ENCODE measurements around the gene ZDHHC1.
"Not testable (repeated sequence)": the region's sequence is repeated elsewhere in the genome, so short reads cannot be mapped to it uniquely, and the experiment has no call there.

The ZDHHC1 gene

DNA sequence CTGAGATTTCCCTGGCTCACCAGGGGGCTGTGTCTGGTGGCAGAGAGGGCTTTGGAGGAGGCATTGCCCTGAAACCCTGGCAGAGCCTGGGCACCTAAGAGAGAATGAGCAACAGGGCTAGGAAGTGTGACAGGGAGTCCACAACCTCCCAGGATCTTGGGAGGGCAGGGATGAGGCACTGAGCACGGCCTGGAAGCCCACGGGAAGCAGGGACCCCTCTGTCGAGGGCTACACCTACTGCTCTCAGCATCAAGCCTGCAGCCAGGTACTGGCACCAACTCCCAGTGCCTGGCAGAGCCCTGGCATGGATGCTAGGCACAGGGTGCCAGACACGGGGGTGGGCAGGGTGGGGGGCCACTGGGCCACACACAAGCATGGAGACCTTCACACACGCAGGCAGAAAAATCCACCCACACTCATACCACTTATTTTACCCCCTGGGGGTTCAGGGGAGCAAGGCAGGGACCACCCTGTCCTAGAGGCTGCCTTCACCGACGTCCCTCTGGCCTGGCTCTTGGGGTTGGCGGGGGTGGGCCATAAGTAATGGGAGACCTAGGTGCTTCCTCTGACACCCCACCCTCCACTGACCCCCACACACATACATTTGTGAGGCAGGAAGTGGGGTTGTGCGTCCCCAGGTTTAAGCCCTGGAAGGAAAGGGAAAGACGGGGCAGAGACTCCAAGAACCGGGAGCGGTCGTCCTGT lies 13.7 kb upstream of the ZDHHC1 start:
- no peak for DNase-seq

DNA sequence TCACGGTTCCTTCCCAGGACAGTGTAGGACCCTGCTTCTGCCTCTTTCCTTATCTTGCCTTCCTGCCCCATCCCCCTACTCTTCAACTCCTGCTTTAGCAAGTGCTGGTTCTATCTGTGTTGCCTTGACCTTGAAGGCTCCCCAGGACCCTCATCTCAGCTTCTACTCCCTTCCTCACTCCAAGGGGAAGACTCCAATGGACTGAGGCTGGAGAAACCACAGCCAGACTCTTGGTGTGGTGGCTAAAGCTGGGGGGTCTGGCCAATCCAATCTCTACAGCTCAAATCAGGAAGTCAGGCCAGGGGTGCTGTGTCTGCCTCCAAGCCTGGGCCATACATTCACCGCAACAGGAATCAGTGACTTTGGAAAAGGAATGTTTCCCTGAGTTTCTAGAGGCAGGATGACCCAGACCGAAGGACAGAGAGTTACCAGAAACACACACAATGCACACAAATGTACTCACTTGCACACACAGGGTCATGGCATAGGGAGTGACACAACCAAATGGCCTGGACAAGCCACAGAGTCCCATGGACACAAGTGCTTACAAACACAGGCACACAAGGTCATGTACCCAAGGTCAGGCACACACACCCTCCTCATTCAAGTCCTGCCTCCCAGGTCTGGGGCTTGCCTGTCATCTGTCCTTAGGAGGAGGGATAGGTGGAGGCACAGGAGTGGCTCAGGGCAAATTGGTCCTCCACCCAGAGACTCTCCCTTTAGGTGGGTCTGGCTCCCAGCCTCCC lies 12.9 kb upstream of the ZDHHC1 start:
- no peak for DNase-seq

DNA sequence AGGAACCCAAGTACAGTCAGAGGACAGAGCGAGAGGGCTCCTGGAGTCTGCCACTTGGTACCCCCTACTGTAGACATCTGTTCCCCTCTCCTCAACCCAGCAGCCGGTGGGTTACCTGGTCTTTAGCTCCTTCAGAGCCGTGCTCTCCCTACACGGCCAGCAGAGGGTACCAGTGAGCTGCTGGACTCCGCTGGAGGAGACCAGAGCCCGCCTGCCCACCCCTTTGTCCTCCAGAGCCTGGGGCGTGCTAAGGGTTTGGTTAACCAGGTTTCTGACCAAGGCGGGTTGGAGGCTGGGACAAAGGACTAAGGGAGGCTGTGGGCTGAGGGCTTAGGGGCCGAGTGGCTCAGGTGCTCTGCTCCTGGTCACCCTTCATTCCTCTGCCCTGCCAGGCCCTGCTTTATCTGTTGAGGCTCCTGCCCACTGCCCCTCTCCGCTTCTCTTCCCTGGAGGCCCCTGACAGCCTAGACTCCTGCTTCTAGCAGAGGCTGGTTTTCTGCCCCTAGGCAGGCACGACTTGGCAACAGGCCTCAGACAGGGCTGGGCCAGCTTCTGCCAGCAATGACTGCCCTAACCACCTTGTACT lies 12.0 kb upstream of the ZDHHC1 start:
- DNase-seq: peak; percentile 82

DNA sequence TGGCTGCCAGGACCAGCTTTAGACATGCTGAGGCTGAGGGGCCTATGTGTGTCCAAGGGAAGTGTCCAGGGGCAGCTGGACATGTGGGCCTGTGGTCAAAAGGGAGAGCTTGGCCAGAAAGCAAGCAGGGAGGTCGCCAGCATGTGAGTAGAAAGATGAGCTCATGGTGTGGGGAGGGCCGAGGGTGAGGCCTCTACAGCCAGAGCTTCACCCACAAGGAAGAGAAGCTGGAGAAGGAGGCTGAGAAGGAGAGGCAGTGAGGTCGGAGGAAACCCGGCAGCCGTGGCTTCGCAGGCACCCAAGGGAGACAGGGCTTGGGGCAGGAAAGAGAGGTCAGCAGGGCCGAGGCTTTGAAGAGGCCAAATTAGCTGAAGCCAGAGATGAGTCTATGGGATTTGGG lies 10.7 kb upstream of the ZDHHC1 start:
- DNase-seq: no peak

DNA sequence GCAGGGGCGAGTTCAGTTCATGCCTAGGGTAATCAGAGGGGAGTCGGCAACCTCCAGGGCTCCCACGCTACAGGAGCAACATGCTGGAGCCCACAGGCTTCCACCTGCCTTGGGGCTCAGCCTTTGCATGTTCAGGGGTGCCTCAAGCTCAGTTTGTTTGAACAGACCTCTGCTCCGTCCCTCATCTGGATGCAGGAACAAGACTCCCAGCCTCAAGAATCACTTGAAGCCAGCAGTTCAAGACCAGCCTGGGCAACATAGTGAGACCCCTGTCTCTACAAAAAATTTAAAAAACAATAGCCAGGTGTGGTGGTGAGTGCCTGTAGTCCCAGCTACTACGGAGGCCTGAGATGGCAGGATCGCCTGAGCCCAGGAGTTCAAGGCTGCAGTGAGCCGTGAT lies 9.7 kb upstream of the ZDHHC1 start:
- no peak for DNase-seq

DNA sequence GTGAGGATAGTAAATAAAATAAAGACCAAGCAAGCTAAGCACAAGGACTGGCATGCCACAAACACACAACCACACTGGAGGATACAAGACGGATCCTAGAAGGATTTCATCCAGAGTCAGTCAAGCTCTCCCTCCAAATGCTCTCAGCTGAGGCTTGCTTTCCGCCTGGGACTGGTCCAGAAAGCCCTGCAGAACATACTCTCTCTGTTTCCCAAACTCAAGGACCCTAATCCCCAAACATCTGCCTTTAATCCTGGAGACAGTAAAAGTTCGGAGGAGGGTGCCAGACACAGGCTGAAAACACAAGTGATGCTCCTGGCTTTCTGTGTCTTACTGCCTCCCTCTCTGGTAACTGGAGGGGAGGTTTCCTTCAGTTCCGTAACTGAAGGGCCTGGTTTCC lies 9.3 kb upstream of the ZDHHC1 start:
- no peak for DNase-seq

DNA sequence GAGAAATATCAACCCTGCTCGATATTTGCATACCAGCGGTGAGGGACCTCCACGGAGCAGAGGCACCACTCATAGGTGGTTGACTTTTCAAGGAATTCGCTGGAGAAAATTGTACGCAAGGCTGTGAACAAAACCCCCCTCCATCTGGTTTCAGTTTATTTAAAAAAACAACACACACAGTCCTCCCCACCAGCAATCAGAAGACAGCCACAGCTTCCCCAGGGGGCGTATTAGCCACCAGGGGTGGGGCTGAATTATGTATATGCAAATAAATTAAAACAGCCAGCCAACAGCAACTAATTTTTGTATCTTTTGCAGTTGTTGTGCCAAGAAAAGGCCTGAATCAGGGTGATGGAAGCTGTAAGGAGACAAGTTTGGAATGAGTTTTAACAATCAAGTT lies 8.8 kb upstream of the ZDHHC1 start:
- no peak for DNase-seq

DNA sequence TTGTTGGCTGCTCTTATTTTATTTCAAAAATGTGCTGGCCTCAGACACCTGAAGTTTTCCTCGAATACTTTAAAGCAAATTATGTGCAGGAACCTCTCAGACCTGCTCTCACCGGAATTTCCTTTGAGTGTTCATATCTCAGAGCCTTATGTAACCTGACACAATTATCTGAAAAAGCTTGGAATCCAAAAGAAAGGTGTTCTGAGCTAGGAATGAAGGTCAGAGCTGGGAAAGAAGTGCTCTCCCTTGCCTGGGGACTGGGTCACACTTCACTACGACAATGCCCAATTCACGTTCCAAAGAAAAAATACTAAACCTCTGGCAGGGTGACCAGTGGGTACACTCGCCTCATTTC lies 8.0 kb upstream of the ZDHHC1 start:
- no peak for DNase-seq

DNA sequence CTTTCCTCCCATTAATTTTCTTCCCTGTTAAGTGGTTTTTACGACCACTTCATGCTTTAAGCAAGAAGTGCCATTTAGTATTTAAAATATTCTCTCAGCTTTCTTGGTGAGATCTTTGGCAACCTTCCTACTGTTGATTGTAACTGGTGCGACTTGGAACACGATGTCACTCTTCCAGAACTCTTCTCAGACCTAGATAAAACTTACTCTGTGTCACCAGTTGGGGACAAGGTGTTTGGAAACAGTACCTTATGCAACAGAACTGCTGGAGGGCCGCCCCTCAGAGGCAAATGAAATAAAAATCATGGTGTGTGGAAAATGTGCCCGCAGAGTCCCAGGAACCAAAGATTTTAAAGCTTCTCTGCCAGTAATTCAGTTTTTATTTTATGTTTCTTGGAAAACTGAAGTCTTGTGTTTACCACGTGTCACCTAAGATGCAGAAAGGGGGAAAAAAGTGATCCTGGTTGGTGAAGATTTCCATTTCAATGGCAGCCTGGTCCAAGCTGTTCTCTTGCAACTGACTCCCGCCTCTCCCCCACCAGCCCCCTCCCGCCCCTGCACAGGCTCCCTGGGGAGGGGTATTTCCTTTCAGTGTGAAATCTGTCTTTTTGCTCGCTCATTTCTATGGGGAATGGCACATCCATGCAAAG lies 7.5 kb upstream of the ZDHHC1 start:
- no peak for DNase-seq

DNA sequence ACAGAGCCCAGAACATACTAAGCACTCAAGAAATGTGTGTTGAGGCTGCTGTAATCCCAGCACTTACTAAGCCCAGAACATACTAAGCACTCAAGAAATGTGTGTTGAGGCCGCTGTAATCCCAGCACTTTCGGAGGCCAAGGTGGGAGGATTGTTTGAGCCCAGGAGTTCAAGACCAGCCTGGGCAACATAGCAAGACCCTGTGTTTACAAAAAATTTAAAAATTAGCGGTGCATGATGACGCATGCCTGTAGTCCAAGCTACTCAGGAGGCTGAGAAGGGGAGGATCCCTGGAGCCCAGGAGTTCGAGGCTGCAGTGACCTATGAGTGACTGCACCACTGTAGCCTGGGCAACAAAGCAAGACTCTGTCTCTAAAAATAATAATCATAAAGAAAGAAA lies 6.7 kb upstream of the ZDHHC1 start:
- DNase-seq: no peak

DNA sequence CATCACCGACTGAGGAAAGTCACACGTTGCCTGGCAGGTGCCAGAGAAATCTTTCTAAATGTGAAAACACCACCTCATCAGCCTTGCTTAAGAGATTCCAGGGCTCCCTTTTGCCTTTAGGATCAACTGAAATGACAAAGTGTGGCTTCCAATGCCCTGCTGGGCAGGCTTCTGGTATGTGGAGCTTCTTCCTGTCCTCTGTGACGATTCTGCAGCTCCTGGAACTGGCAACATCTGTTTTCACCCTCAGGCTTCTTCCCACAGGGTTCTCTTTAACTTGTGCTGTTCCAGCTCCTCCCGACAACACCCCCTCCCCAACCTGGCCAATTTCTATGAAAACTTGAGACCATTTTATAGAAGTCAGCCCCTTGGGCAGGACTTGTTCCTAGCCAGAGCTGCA lies 4.8 kb upstream of the ZDHHC1 start:
- no peak for DNase-seq

DNA sequence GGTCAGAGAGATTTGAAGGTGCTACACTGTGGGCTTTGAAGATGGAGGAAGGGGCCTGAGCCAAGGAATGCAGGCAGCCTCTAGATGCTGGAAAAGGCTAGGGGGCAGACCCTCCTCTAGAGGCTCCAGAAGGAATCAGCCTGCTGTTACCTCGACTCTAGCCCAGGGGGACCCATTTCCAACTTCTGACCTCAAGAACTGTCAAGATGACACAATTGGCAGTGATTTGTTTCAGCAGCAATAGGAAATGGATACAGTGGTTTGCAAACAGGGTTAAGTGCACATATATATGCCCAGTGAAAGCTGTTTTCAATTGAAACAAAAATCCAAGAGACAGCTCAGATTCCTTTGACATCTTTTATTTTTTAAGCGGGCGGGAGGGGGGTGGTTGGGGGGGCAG lies 3.7 kb upstream of the ZDHHC1 start:
- DNase-seq: no peak

DNA sequence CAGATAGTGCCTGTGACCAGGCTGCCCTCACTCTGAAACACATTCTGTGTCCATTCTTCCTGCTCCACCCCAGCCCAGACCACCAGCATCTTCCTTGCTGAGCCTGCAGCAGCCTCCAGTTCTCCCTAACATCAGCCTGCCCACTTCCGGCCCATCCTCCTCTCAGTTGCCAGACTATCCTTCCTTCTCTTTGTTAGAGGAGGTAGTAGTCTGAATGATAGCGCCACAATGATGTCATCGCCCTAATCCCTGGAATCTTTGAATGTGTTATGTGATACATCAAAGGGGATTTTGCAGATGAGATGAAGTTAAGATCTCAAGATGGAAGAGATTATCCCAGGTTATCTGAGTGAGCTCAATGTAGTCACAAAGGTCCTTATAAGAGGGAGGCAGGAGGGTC lies 3.2 kb upstream of the ZDHHC1 start:
- no peak for DNase-seq

DNA sequence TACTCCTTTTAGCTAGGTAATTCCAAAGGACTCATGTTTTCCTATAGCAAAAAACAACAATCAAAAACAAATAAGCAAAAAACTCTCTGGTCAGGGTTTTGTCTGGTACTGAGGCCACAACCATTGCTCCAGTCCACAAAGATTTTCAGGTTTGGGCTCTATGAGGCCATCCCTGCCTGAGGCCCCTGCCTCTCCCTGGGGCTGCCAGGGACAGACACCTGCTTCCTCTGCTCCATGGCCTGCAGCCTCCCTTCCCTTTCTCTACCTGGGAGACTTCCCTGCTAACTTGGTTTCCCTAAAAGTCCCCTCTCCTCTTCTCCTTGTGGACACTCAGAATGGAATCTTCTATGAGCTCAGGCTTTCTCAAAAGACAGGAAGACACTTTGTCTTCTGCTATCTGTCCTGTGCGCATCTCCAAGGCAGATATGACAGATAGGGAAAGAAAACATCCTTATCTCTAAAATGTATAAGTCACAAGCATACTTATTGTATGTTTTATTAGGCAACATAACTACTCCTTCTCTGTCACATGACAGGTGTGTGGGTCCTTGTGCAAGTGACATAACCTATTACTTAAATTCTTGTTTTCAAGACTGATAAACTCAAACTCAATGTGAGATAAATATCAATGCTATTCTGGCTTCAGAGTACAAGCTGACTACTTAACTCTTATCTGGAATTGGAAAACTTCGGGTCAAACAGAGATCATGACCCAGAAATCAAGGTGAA lies 1.2 kb upstream of the ZDHHC1 start:
- DNase-seq: no peak

DNA sequence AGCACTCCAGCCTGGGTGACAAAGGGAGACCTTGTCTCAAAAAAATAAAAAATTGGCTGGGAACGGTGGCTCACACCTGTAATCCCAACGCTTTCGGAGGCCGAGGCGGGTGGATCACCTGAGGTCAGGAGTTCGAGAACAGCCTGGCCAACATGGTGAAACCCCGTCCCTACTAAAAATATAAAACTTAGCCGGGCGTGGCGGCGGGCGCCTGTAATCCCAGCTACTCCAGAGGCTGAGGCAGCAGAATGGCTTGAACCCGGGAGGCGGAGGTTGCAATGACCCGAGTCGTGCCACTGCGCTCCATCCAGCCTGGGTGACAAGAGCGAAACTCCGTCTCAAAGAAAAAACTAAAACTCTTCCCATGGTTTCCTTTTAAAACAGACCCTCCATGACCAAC lies 856 bp downstream of the ZDHHC1 start:
- not testable (repeated sequence) for DNase-seq

DNA sequence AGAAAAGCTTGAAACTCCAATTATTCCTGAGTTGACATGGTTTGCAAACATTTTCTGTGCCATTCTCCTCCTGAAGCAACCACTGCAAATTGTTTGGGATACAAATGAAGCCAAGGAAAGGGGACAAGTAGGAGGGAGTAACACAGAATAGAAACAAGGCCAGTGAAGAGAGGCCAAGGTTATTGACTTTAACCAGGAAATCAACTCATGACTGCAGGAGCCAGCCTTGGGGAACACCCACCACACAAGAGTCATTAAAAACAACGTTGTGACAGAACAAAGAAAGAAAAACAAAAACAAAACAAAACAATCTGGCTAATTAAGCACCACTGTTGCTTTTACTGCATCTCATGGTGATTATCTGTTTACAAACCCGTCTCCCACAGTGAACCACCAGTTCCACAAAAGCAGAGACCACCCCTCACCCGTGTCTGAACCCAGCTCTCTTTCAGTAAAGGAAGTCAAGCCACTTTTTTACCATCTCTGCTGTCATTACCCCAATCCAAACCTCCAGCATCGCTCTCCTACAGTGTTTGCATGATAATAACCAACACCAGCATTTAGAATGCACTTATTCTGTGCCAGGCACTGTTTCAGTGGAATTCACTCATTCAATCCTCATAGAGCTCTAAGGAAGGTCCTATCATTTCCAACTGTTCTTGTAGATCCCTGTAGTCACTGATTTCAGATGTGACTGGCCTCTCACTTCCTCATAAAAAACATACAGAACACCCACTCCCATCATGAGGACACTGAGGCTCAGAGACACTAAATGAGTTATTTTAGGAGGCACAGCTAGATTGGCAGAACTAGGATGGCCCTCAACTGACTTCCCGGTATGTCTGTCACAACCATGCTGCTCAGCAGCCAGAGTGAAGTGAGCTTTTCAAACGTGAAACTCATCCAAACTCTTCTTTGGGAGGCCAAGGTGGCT lies 2.0 kb downstream of the ZDHHC1 start:
- DNase-seq: no peak

DNA sequence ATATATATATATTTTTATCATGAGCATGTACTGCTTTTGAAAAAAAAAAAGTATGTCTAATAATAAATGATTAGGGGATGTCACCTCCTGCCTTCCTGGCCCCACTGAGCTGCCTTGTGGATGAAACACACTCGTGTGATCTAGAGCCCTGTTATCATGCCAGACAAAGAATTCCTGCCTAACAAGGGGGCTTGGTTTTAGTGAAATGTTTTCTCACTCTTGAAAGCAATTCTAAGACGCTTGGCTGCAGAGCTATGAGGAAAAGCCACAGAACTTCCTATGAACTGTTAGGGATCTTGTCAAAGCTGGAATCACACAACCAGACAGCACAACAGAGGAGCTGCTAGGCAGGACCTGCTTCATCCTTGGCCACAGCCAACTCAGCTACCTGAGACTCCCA lies 4.0 kb downstream of the ZDHHC1 start:
- DNase-seq: no peak

DNA sequence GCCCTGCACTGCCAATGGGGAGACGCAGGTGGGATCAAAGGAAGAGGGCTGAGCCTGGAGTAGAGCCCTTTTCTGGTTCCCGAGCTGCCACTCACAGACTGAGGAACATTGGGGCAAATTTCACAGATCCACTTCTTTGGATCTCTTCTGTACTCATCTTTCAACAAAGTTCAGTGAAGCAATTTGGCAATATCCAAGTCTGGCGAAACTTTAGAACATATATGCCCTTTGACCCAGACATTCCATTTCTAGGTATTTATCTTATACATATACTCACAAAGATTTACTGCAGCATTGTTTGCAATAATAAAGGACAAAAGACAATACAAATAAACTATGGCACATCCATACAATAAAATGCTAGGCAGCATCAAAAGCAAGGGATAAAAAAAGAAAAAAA lies 4.9 kb downstream of the ZDHHC1 start:
- DNase-seq: no peak

DNA sequence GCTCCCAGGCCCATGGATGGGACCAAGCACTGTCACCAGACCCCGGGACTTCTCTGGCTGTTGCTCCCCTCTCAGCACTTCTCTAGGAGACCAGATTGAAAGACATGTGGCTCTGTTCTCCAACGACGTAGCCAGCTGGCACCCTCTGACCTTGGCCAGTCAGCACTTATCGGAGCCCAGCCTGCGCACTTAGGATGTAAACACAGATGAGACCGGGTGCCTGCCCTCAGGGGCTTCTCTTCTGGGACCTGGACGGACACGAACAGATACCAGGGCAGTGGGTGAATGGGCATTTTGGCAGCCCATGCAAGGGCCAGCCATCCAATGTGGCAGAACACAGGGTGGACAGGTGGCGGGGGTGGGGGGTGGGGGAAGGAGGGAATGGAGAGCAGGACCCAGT lies 6.6 kb downstream of the ZDHHC1 start:
- DNase-seq: no peak

DNA sequence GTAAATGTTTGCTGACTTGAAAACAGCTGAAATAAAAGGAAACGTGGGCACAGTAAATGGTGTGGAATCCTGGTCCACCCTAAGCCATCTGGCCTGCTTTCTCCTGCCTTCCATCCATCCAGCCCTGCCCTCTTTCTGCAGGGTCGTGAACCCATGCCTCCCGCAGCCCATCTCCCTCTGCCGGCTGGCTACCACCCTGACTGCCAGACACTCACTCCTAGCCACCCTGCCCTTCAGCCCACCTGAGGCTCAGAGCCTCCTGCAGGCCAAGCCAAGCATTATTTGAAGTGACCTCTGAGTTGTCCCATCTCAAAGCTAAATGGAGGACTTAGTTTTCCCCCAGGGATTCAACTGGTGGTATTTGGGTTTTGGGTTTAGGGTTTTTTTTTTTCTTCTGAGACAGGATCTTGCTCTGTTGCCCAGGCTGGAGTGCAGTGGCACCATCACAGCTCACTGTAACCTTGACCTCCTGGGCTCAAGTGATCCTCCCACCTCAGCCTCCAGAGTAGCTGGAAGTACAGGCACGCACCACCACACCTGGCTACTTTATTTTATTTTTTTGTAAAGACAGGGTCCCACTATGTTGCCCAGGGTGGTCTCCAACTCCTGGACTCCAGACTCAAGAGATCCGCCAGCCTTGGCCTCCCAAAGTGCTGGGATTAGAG lies 8.4 kb downstream of the ZDHHC1 start:
- DNase-seq: no peak

DNA sequence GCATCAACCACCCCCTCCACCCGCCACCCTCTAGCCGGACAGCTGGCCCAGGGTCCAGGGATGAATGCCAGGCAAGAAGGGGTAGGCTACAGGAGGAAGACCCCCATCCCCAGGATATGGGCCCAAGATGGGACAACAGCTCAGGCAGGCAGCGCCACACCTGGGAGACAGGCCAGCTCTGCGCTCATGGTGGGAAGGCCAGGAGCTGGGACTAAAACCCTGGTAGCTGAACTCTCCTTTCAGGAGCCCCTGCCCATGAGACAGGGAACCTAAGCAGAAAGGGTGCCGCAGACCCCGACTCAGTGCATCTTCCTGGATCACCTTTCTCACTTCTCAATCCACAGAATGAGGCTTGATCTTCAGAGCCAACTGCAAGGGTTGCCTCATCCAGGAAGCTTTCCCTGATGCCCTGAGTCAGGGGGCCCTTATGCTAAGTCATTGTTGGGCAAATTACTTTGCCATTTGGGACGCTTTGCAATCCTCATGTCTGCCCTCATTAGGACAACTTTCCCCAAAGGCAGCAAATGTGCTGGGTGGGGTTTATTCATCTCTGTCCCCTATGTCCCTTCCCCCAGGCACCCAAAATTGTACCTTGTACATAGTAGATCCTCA lies 9.0 kb downstream of the ZDHHC1 start:
- DNase-seq: no peak

Measured in activated effector memory CD4-positive, alpha-beta T cell treated with anti-CD3 and anti-CD28 coated beads, Interleukin-2, amount 50 U/mL, for 16 hours (primary cell).